Sigmoid colon (tissue), 4 donors: Measurements from ENCODE around the gene CHRNA4.

Experiments
- CTCF ChIP-seq, 4 experiments: fragments of 450-650 bp in 3 of 4; fragments of 200-600 bp in 1 of 4; IDR thresholded peaks; one replicate each; pipeline ENCODE4 v1.5.1; 2016 to 2019; ENCODE audit warnings: antibody characterized with exemption in 4 of 4, mild to moderate bottlenecking in 3 of 4, moderate library complexity in 2 of 4
- EP300 ChIP-seq, 4 donors: sonication (generic); formaldehyde crosslinking; IDR thresholded peaks; one replicate each; pipeline ENCODE4 v1.6.1; 2017; ENCODE audit warnings: antibody characterized with exemption in 4 of 4
- POLR2A ChIP-seq, 2 donors: fragments of 450-650 bp; IDR thresholded peaks; one replicate each; pipeline ENCODE4 v1.6.1; 2016; ENCODE audit warnings: antibody characterized with exemption in 2 of 2, mild to moderate bottlenecking in 2 of 2, moderate library complexity in 2 of 2
- POLR2AphosphoS5 ChIP-seq, 4 donors: sonication (generic); formaldehyde crosslinking; IDR thresholded peaks; one replicate each; pipeline ENCODE4 v1.6.1; 2017; ENCODE audit warnings: antibody characterized with exemption in 4 of 4

- TF ChIP-seq POLR2A (IDR thresholded peaks at IDR 0.05) (no peak), CTCF (IDR thresholded peaks at IDR 0.05) (no peak), POLR2AphosphoS5 (IDR thresholded peaks at IDR 0.05) (no peak), EP300 (IDR thresholded peaks at IDR 0.05) (no peak)
Measured at GRCh38 chr20:63352811-63353221, 8.3 kb downstream of the CHRNA4 start.
